Dedifferentiated amniotic fluid mesenchymal stem cell (primary cell): ENCODE measurements around the gene NEO1.

Experiments used
- DNase-seq: peaks from one replicate; pipeline ENCODE4 v3.0.0-alpha.2; 2016; ENCODE audit errors: extremely low spot score

The NEO1 gene

DNA sequence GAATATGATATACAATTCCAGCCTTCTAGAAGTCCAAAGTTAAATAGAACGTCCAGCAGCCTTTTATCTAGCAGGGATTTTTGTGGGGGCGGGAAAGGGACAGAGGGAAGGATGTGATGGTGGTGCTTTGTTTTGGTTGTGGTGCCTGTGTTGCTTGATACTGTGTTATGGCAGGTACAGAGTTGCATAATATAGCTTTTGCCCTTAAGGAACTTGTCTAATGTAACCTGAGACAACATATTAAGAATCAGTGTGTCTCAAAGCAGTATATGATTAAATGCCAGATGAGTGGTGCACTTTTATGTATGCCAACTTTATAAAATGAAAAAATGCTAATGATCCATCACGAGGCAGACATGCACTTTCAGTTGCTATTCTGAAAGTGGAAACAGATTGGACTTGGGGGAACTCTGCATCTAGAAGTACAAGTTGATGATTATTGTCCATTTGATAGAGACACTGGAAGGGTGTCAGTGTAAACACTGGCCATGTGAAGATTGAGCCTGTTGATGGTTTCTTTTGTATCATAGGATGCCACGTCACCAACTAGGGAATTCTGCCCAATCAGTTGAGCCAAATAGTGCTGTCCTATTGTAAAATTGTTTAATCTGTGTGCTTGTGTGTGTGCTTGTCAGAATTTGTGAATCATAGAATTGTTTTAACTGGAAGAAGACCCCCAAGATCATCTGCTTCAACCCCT lies 23.0 kb downstream of the NEO1 start:
- DNase-seq: no peak

DNA sequence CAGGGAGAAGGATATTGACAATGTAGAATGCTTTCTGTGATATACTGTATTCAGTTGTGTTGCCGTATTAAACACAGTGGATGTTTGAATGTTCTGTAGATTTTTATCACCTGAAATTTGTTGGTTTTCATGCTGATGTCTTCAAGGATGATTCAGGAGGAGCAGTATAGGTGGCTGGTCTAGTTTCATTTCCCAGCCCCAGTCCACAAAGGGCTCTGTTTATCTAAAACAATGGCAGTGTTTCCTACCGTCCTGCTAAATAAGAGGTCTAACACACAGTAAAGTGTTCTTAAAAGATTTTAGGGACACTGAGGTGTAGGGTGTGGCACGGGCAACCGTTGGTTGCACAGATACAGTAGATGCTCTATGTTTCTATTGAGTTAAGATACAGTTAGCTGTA lies 26.0 kb downstream of the NEO1 start:
- no peak for DNase-seq

DNA sequence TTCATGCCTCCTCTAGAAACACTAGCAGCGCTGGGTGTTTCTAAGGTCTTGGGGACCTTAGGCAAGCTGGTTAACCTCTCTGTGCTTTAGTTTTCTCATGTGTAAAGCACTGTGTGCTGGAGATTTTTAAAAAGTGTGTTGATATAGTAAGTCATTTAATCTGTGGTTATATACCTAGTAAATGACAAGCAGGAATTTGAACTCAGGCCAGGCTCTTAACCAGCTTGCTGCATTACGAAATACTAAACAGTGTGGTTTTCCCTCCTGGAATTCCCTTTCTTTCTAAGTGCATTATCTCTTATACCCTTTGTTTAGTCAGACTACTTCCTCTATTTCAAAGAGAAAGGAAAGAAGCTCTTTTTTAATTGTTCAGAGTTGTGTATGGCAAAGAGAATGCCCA lies 26.5 kb downstream of the NEO1 start:
- DNase-seq: no peak

DNA sequence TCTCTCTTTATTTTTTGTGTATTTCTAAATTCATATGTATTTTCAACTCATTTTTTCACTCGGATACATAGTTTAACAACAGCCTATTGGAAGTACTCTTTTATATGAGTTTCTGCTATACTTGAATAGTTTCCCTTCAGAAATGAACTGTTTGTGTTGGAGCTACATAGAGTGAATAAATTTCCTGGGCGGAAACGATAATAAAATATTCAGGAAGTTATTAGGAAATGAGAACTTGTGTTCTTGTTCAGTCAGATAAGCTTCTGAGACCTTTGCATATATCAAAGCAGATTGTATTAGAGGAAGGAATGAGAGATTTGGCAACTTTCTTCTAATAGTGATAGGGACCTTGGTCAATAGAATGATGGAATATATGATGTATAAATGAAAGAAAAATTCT lies 27.3 kb downstream of the NEO1 start:
- DNase-seq: no peak

DNA sequence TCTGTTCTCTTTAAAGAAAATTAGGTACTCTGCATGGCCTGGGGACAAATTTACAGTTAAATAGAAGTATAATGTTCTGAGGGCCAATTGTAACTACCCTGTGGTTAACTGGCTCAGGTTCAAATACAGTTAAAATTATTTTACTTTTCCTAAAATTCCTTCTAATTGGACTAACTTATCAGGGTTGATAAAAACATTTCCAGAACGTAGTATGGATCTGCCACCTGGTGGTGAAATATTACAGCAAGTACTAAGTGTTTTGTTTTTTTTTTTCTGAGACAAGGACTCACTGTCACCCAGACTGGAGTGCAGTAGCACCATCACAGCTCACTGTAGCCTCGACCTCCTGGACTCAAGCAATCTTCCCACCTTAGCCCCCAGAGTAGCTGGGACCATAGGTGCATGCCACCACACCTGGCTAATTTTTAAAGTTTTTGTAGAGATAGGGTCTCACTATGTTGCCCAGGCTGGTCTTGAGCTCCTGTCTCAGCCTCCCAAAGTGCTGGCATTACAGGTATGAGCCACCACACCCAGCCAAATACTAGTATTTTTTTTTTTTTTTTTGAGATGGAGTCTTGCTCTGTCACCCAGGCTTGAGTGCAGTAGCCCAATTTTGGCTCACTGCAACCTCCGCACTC lies 29.2 kb downstream of the NEO1 start:
- DNase-seq: peak; percentile 67

- no peak for DNase-seq
These were observed 30.5 kb downstream of the NEO1 start for GRCh38 chr15:73082812-73083211.

GRCh38 chr15:73087098-73087497 lies 34.8 kb downstream of the NEO1 start:
- no peak for DNase-seq

GRCh38 chr15:73105064-73105463 lies 52.8 kb downstream of the NEO1 start:
- DNase-seq: no peak

DNA sequence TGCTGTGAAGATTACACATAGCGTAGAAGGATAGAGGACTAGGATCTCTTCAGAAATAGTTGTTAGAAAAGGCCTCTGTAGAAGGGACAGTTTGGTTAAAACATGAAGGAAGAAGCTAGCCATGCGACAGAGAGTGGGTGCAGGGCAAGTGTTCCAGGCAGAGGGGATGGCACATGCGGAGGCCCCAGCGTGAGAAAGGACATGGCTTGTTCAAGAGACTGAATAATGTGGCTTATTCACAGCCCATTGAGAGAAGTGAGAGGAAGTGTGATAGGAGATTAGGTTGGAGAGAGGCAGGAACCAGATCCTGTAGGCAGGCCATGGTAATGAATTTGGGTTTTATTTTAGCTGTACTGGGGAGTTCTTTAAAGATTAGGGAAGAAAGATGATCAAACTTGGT lies 56.4 kb downstream of the NEO1 start:
- DNase-seq: no peak

DNA sequence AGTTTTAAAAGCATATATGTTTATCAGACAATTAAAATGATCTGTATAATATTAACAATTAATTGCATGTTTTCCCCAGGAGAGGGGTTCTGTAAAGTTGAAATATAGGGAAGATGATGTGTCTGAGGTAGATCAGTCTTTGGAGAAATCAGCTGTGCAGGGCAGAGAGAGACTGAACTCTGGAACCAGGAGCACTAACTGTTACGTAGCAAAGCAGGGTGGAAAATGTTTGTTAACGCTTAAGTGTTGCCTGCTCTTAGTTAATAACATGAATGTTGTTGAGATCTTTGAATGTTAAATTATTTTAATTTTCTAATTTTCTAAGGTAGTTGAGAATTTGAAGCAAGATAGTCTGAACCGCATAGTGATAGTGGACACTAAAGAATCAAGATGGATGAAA lies 57.5 kb downstream of the NEO1 start:
- no peak for DNase-seq

DNA sequence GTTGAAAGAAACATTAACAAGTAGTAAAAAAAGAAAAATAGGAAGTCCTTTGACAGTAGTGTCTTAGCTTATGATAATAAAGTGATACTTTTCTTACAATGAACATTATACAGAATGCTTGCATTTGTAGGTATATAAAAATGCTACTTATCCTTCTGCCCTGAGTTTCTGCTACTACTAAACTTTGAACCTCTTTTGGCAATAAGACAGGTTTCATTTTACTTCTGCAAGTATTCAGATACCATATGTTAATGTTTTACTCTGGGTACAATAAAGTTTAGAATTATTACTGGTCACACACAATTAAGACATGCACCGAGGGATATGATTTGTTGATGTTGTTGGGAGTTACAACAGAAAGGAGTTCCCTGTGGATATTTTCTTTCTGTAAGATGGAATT lies 57.9 kb downstream of the NEO1 start:
- DNase-seq: no peak

DNA sequence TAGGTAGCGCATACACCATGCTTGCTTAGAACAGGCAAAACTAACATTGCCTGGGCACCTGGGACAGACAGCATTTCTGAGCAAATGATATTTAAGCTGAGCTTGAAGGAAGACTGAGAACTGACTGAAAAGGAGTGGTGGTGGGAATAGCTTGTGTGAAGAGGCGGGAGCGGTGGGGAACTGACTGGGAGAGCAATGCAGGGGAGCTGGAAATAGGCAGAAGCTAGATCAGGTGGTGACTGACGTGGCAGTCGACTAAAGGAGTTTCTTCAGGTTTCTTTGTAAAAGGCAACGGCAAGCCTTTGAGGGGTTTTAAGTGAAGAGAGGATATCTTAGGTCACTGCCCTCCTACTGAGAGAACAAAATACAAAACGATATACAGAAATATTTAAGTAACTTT lies 61.8 kb downstream of the NEO1 start:
- no peak for DNase-seq

DNA sequence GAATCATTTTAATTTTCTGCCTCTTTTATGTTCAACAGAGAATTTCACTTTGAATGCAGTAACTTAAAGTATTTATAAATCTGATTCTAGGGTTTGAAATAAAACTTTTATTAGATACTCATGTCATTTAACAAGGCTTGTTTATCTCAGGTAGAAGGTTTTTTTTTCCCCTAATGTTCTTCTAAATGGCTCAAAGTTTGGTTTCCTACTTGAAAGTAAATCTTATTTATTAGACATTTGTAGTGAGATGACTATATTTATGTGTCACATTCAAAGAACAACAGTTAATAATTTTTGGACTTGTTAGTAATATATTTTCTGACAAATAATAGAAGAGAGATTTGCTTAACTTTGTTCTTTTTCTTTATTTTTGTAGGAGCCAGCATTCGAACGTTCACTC lies 63.9 kb downstream of the NEO1 start:
- no peak for DNase-seq

GRCh38 chr15:73118055-73118454 lies 65.8 kb downstream of the NEO1 start:
- no peak for DNase-seq

- no peak for DNase-seq
These were observed 67.2 kb downstream of the NEO1 start for GRCh38 chr15:73119478-73119877.

GRCh38 chr15:73120269-73120668 lies 68.0 kb downstream of the NEO1 start:
- DNase-seq: no peak

DNA sequence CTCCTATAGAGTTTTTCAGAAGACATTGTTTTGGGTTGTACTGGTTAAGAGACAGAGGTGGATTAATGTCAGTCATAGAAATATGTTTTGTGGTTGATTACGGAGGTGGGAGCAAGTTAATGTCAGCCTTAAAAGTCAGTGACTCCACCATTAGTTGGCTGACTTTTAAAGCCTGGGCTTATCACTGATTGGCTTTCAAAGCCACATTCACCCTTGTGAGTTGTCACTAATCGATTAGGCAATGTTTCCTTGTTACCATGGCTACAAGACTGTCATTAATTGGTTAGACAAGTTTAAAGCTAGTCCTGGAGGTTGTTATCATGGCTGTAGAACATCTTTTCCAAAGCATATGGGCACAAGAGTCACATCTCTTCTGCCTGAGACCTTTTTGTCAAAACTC lies 73.0 kb downstream of the NEO1 start:
- DNase-seq: no peak

DNA sequence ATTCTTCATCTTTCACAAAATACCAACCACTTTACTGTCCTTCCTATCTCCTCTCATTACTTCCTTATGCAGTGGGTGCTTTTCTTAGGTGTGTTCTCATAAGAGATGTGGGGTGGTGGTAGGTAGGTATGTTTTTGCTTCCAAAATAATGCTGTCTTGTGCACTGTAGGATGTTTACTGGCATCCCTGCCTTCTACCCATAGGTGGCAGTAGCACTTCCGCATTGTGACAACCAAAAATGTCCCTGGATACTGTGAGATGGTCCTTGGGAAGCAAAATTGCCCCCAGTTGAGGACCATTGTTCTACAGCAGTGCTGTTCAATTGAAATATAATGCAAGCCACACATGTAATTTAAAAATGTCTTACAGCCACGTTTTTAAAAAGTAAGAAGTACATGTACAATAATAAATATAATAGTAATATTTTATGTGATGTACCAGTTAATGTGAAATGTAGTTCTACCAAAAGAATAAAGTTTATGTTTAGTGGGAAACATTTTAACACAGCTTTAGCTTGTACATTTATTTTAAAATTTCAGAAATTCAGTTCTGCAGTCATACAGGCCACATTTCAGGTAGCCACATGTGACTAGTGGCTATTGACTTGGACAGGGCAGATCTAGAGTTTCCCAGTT lies 75.2 kb downstream of the NEO1 start:
- no peak for DNase-seq

- DNase-seq: no peak
These were observed 78.6 kb downstream of the NEO1 start for GRCh38 chr15:73130830-73131229.

- DNase-seq: no peak
These were observed 81.9 kb downstream of the NEO1 start for GRCh38 chr15:73134196-73134595.

GRCh38 chr15:73139041-73139743 lies 86.9 kb downstream of the NEO1 start:
- DNase-seq: no peak

- no peak for DNase-seq
These were observed 87.7 kb downstream of the NEO1 start for GRCh38 chr15:73139744-73140553.
